Hepatic stellate cell (primary cell): ENCODE data around the gene OSM.
A peak's percentile ranks its signal among the peaks of the same experiment; 100 is the strongest.

Experiments used
- DNase-seq: peaks from one replicate; pipeline ENCODE4 v3.0.0; 2011; ENCODE audit warnings: low spot score

Gene OSM

GRCh38 chr22:30285176-30285845 lies 18.7 kb upstream of the OSM start:
- no peak for DNase-seq

GRCh38 chr22:30284666-30285065 lies 18.0 kb upstream of the OSM start:
- DNase-seq: no peak

- no peak for DNase-seq
Measured at GRCh38 chr22:30284172-30284571, 17.5 kb upstream of the OSM start.

- no peak for DNase-seq
Measured at GRCh38 chr22:30283342-30283741, 16.7 kb upstream of the OSM start.

- DNase-seq: no peak
Measured at GRCh38 chr22:30282616-30283046, 16.0 kb upstream of the OSM start.

GRCh38 chr22:30280505-30280904 lies 13.9 kb upstream of the OSM start:
- DNase-seq: no peak

- no peak for DNase-seq
Measured at GRCh38 chr22:30279932-30280331, 13.3 kb upstream of the OSM start.

- no peak for DNase-seq
Measured at GRCh38 chr22:30279046-30279788, 12.6 kb upstream of the OSM start.

- DNase-seq: peak; percentile 53
Measured at GRCh38 chr22:30277547-30278344, 11.1 kb upstream of the OSM start.

GRCh38 chr22:30276039-30276438 lies 9.4 kb upstream of the OSM start:
- no peak for DNase-seq

- no peak for DNase-seq
Measured at GRCh38 chr22:30275625-30276024, 9.0 kb upstream of the OSM start.

GRCh38 chr22:30274437-30274812 lies 7.8 kb upstream of the OSM start:
- no peak for DNase-seq

GRCh38 chr22:30273711-30274436 lies 7.2 kb upstream of the OSM start:
- DNase-seq: no peak

- DNase-seq: no peak
Measured at GRCh38 chr22:30272781-30273601, 6.3 kb upstream of the OSM start.

- no peak for DNase-seq
Measured at GRCh38 chr22:30270832-30271231, 4.2 kb upstream of the OSM start.

GRCh38 chr22:30268331-30268730 lies 1.7 kb upstream of the OSM start:
- DNase-seq: no peak

- no peak for DNase-seq
Measured at GRCh38 chr22:30267382-30268302, 991 bp upstream of the OSM start.

- DNase-seq: no peak
Measured at GRCh38 chr22:30265823-30266444, 717 bp downstream of the OSM start.

GRCh38 chr22:30265131-30265720 lies 1.4 kb downstream of the OSM start:
- no peak for DNase-seq
